GM11168 (cell line): Measurements from ENCODE around the gene AFF1.

ENCODE experiments used
- in situ Hi-C: fragments of 300-500 bp; cut with MboI; formaldehyde crosslinking; loops from one replicate; pipeline ENCODE4 v1.12.0; 2022; ENCODE audit warnings: low sequenced_read_pairs; ENCODE audit not compliant: unreplicated experiment

AFF1 gene

DNA sequence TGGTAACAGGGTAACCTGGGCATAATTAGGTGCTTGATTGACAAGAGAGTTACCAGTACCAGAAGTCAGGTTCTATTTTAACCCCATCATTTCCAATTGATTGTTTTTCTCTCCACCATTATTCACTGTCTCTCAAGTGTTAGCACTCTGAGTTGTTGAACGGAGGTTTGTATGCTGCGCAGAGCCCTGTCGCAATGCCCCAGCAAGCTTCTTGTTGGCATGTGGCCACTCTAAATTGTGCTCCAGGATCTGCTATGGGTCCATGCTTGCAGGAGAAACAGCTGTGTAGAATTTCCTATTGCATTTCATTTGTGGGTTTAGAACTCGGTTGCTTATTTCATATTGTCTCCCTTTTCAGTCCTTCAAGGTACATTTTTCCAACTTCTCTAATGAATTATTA, 187.4 kb downstream of the AFF1 start:
- in situ Hi-C loops: no loop called here

DNA sequence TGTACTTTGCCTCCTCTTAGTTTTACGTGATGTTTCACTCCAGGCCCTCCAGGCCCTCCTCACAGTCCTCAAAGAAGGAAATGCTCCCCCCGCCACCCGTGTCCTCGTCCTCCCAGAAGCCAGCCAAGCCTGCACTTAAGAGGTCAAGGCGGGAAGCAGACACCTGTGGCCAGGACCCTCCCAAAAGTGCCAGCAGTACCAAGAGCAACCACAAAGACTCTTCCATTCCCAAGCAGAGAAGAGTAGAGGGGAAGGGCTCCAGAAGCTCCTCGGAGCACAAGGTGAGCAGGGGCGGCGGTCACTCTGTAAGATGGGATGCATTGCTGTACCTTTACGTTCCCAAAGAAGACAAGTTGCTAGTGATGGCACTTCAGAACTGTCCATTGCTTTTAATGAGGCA, 191.2 kb downstream of the AFF1 start:
- in situ Hi-C loops: no loop called here

DNA sequence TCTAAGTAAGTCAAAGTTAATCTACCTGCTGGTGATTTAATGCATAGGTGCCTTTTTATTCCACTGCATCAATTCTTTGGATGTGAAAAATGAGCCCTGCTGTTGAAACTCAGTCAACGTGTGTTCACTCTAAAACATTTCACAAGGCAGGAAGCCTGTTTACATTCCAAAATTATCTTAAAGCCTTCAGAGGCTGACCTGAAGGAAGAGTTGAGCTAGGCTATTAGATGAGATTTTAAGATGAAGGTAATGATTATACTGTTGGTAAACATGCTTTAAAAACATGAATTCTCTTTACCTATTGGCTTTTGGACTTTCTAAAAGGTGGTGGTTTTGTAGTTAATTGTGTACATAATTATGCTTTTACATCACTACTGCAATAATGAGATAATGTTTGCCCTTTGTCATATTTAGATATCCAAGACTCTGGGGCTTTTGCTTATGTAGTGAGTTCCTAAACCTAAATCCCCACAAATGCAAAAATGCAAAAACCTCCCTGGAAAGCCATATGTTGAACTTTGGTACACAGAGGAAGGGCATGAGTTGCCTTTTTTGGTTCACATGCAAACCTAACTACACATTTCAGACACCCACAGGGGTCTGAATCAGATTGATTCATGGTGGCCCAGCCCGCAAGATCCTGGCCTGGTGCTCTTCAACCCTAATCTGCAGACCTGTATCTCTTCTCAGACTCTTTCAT, 193.3 kb downstream of the AFF1 start:
- in situ Hi-C loops: no loop called here

DNA sequence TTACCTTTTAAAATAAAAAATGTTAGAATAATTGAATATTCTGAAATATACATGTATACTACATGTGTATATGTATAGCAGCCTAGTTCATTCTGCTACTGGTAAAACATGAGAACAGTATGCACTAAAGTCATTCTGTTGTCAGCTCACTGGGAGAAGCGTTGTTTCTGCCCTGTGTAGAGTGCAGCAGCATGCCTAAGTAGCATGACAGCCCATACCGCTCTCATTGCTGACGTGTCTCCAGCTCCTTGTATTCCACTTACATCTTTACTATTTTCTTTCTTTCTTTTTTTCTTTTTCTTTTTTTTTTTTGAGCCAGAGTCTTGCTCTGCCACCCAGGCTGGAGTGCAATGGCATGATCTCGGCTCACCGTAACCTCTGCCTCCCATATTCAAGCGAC, 194.9 kb downstream of the AFF1 start:
- in situ Hi-C loops: no loop called here

DNA sequence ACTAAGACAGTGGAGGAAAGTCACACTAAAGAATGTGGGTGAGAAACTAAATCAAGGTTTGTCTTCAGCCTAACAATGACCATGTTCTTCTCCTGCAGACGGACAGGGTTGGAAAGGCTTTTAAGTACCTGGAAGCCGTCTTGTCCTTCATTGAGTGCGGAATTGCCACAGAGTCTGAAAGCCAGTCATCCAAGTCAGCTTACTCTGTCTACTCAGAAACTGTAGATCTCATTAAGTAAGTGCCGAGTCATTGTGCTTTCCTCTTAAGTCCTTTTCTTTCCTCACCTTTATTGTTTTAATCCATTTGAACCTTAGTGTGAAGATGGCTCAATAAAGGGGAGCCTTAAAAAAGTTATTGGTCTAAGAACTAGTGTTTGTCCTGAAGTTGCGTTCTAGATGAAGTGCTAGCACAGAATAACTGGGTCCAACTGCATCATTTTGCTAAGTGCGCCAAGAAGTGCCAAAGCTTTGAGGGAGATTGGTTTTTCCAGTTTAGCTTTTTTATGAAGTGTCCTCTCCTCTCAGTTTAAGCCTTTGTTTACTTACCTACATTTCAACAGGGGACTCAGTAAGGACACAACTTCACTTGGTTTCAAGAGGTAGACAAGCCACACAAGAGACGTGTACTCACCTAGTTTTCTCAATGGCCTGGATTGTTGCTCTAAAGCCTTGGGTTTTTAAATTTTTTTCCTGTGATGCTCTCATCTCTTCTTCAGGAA, 196.3 kb downstream of the AFF1 start:
- in situ Hi-C loops: no loop called here

DNA sequence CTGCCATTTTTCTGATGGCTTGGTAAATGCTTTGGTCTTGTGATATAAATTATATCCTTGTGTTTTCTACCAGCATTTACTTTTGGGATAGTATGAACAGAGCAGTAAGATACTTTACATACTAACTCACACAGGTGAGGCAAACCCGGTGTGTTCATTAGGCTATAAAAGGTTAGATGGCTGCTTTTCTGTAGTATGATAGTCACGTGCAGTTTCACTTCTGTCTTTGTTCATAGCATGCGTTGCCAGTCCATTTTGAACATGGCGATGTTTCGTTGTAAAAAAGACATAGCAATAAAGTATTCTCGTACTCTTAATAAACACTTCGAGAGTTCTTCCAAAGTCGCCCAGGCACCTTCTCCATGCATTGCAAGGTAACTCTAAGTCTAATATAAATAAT, 197.2 kb downstream of the AFF1 start:
- in situ Hi-C loops: no loop called here

DNA sequence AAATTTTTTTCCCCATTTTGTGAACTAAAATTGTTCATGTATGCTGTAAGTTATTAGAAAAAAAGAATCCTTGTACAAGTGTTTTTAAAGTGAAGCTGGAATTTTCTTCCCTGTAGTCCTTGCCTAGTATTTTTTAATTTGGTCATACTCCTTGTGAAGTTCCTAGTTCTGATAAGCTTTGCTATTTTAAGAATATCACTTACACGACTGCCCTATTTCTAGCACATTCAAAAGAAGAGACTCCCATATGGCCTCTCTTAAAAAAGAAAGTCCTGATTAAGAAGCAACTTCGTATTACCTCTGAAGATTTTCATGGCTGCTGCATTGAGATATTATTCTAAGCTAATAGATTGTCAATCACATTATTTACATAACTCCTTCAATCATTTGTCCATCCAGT, 198.4 kb downstream of the AFF1 start:
- in situ Hi-C loops: no loop called here

DNA sequence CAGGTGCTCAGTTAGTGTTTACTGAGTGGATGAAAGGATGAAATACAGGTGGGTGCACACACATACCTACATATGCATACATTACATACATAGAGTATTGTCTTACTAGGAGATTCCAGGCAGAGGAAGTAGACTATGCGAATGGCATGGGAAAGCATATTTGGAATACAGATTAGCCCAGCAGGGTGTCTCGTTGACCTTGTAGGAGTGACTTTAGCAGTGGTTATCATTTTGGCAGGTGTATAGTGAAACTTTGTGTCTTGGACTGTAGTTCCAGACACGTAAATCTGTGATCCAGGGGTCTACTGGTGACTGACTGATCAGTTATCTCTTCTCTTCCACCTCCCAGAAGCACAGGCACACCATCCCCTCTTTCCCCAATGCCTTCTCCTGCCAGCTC, 199.3 kb downstream of the AFF1 start:
- in situ Hi-C loops: no loop called here

DNA sequence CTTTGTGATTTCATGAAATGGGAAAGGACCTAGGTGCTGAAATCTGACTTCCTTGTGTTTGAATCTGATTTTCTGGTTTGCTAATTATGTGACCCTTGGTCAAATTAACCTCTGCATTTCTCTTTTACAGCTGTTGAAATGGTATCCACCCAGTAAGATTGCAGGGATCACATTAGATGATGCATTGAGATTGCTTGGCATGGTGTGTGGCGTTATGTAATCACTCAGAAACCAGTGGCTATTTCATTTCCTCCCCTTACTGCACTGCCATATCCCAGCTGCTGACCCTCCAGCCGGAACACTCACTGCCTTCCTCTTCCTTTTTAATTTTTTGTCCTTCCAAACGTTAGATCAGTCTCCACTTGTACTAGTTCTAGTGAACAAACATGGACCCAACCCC, 206.6 kb downstream of the AFF1 start:
- in situ Hi-C loops: loop anchor here (10.0 kb wide), 1 partner anchor 313 kb away; no protein-coding TSS in a partner anchor

DNA sequence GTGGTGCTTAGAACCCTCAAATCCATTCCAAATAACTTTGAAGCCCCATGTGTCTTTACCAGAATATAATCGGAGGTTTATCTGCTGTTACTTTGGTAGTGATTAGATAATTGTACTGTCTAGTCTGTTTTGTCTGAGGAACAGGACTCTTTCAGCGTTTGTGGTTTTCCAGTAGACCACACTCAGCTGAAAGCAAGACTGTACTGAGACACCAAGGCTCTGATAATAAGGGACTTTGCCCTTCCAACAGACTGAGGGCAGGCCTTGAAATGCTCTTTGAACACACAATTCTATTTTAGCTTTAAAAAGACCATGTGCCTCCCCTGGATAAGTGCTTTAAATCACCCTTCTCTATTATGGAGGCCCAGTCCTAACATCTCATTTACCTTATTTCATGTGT, 209.5 kb downstream of the AFF1 start:
- in situ Hi-C loops: loop anchor here (10.0 kb wide), 1 partner anchor 310 kb away; no protein-coding TSS in a partner anchor

DNA sequence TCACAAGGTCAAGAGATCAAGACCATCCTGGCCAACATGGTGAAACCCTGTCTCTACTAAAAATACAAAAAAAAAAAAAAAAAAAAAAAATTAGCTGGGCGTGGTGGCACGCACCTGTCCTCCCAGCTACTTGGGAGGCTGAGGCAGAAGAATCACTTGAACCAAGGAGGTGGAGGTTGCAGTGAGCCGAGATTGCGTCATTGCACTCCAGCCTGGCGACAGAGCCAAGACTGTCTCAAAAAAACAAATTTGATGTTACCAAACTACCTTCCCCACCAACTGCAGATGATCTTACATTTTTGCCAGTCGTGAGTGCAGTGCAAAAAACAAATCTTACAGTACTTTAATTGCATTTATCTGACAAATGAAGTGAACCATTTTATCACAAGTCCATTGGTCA, 211.1 kb downstream of the AFF1 start:
- in situ Hi-C loops: loop anchor here (10.0 kb wide), 1 partner anchor 309 kb away; no protein-coding TSS in a partner anchor

DNA sequence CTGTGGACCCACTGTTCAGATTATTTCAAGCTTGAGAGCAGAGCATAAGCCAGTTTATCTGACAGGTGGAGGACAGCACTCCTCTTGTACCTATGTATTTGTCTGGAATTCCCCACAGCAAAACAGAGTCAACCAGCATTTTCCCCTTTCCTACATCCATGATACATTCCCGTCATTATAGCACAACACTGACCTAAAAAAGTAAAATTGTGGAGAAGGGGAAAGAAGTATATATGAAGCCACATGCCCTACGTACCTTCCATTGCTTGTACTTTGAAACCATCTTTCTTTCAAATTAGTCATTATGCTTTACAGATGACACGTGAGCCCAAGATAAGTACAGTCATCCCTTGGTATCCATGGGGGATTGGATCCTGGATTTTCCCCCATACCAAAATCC, 212.3 kb downstream of the AFF1 start:
- in situ Hi-C loops: loop anchor here (10.0 kb wide), 1 partner anchor 308 kb away; no protein-coding TSS in a partner anchor

DNA sequence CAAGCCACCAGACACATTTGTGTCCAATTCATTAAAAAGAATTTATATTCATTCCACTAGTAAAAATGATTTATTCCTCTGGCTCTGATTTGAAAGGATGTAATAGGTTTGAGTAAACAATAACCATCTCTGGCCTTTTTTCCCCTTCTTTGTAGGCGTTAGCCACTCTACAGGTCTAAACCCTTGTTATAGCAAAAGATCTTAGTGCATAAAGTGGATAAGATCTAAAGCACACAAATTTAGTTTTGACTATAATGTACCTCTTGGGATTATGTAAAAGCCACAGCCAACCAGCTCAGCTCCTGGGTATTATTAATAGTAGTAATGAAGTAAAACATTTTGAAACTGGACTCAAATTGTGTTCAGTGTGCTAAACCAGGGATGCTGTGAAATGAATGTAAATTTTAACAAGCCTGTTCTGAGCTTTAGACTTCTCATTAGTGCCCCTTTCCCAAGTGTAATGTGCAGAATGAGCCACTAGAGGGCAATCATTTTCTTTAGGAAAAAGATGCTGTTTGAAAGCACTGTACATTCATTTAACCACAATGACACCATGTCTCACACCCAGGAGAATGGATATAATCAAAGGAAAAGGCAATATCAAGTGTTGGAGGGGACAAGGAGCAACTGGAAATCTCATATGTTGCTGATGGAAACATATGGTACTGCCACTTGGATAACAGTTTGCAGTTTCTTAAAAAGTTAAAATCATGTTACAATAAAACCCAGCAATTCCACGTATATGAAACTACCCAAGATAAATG, 215.9 kb downstream of the AFF1 start:
- in situ Hi-C loops: loop anchor here (5.0 kb wide), 1 partner anchor 82 kb away; no protein-coding TSS in a partner anchor

DNA sequence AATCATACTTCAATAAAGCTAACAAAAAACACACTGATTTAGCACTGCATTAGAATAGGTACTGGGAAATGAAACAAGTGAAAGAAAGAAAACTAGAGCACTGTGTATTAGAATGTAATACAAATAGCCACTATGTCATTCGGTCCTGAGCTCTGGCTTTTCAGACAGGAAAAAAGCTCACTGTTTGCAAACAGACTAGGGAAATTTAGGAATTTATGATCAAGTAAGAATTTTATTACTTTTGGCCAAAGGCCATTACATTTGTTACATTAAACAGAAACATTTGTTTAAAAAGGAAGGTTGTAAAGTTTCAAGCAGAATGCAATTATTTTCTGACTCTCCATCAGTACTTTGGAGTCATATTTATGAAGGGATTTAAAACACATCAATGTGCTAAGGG, 216.9 kb downstream of the AFF1 start:
- in situ Hi-C loops: loop anchor here (5.0 kb wide), 1 partner anchor 81 kb away; no protein-coding TSS in a partner anchor

DNA sequence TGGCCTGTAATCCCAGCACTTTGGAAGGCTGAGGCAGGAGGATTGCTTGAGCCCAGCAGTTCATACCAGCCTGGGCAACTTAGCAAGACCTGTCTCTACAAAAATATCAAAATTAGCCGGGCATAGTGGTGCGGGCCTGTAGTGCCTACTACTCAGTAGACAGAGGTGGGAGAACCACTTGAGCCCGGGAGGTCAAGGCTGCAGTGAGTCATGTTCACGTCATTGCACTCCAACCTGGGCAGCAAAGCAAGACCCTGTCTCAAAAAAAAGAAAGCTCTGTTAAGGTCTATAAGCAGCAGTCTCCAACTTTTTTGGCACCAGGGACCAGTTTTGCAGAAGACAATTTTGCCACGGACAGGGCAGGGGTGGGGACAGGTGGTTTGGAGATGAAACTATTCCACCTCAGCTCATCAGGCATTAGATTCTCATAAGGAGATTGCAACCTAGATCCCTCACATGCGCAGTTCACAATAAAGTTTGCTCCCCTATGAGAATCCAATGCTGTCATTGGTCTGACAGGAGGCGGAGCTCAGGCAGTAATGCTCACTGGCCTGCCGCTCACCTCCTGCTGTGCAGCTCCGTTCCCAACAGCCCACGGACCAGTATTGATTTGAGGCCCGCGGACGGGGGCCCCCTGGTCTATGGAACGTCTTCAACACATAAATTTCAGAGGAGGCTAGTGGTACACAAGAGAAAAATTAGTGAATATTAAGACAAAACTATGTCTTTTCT, 217.7 kb downstream of the AFF1 start:
- in situ Hi-C loops: loop anchor here (5.0 kb wide), 1 partner anchor 80 kb away; no protein-coding TSS in a partner anchor

DNA sequence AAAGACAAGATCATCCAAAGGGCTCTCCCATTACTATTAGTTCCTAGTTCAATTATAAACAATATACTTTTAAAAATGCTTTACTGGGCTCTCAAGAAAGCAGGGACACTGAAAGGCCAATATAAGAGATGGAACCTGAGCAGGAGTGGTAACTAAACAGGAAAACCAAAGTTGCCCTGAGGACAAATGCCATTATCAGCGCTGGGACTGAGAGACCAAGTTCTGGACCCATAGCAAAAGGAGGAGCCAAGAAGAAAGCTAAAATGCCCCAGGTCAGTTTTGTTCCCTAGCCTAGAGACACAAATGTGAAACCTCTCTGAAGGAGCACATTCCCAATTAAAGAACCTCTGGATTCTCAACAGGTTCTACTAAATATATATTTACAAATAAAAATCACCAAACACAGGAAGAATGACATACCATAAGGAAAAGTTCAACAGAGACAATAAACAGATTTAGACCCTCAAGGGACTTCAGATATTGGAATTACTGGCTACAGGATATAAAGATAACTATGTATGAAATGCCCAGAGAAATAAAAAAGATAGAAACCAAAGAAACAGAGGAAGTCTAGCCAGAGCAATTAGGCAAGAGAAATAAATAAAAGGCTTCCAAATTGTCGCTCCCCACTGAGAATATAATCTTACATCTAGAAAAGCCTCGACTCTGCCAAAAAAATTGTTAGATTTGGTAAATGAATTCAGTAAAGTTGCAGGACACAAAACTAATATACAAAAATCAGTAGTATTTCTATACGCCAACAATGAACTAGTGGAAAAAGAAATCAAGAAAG, 218.5 kb downstream of the AFF1 start:
- in situ Hi-C loops: loop anchor here (5.0 kb wide), 1 partner anchor 79 kb away; no protein-coding TSS in a partner anchor

DNA sequence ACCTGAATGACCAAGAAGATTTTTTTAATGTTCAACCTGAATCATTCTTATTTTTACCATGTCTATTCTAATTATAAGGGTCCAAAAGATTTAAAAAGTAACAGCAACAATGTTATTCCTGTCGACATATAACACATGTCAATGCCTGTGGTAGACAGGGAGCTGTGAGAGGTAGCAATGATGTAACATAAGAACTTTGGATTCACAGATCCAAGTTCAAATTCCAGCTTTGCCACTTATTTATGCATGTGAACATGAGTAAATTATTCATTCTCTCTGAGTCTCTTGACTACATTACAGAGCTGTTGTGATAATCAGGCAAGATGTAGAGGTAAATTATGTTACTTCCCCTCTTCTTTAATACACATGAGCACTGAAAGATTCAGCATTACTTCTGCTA, 231.1 kb downstream of the AFF1 start:
- in situ Hi-C loops: no loop called here

DNA sequence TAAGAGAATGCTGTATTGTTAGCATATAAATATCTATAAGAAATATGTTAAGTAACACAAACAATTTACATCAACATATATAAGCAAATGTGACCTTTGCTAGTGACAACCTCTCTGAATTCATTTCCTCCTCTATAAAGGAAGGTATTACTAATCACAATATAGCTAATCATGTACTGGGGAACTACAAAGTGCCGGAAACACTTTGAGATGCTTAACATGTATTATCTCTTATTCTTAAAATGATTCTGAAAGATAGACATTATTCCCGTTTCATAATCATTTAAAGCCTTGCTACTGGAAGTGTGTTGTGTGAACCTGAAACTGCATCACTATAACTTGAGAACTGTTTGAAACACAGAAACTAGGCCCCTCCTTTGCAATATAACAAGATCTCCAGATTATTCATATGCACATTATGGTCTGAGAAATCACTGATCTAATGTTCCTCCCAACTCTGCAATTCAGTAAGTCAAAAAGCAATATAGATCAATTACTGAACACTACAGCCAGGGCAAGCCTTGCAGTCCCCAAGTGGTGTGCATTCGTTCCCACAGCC, 231.6 kb downstream of the AFF1 start:
- in situ Hi-C loops: no loop called here

DNA sequence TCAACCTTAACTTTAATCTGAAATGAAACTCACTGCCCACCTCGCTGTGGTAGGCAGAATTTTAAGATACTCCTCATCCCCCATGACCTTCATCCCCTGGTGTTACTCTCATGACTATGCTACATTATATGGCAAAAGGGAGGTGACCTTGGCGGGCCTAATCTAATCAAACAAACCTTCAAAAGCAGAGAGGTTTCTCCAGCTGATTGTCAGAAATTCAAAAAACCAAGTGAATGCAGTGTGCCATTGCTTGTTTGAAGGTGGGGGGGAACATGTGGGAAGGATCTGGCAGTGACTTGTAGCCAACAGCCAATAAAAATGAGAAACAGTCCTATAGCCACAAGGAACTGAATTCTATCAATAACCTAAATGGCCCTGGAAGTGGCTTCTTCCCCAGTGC, 237.1 kb downstream of the AFF1 start:
- in situ Hi-C loops: no loop called here
